ENCODE measurements around the gene JAZF1. TPM values are rescaled to one million over a fixed set of nuclear protein-coding genes. Genes with fewer than 3 reads are reported as not detected.

The JAZF1 gene
- total and polyA plus RNA-seq, 2 donors (not counting 1 experiment from before 2014, with no cell fraction given) = 14.0 to 38.6 TPM

GRCh38 chr7:27936768-27937102 is 243.9 kb downstream of the JAZF1 start:
- H3K27ac Mint-ChIP-seq = no peak overlapping the region
- intact Hi-C loops (cut with micrococcal nuclease) = no loop called here

GRCh38 chr7:27936047-27936767 is 244.4 kb downstream of the JAZF1 start:
- Histone ChIP-seq H3K4me3 (ENCODE audit: control extremely low read depth in 1 of 5, extremely low read depth in 1 of 5, insufficient read depth in 1 of 5, low read depth in 2 of 5, low read length in 4 of 5) (no peak overlapping the region), H3K4me2 (replicated peaks; ENCODE audit: low read depth, low read length, poor library complexity, severe bottlenecking) (no peak overlapping the region), H3K9me3 (ENCODE audit: control extremely low read depth in 1 of 3, control insufficient read depth in 2 of 3, insufficient read depth in 1 of 3, low read length in 2 of 3) (no peaks in the 10 kb centered on the region), H3K27me3 (replicated peaks in 1 of 4; ENCODE audit: control extremely low read depth in 1 of 4, control insufficient read depth in 3 of 4, insufficient read depth in 4 of 4, low read length in 3 of 4) (no peaks in the 10 kb centered on the region), H4K20me1 (ENCODE audit: control insufficient read depth, insufficient read depth, low read length, poor library complexity, severe bottlenecking) (peaks cover 49% of the 10 kb centered on the region), H3K79me2 (ENCODE audit: control insufficient read depth, insufficient read depth, low read length) (peaks cover 29% of the 10 kb centered on the region), H3K36me3 (replicated peaks in 1 of 2; ENCODE audit: control extremely low read depth in 1 of 2, control insufficient read depth in 1 of 2, extremely low read depth in 1 of 2, insufficient read depth in 2 of 2, low read length in 1 of 2) (peaks cover 4 to 6% of the 10 kb centered on the region in 2 experiments), H3K27ac (ENCODE audit: low read length in 2 of 2) (no peak overlapping the region), H3K9ac (ENCODE audit: low read length) (no peak overlapping the region), H3K4me1 (ENCODE audit: control insufficient read depth in 2 of 2, insufficient read depth in 2 of 2, low read length in 2 of 2) (no peaks in the 10 kb centered on the region), H2AFZ (ENCODE audit: insufficient read depth, low read depth, low read length, poor library complexity, severe bottlenecking) (no peak overlapping the region)
- DNase-seq (no peak), ATAC-seq (ENCODE audit: low read depth) (no peak)
- WGBS (ENCODE audit: insufficient coverage) = no CpG with 5 or more reads among the region's 6 CpGs
- Mint-ChIP-seq H3K27ac (no peak overlapping the region), H3K27me3 (no peaks in the 10 kb centered on the region), H3K4me3 (no peak overlapping the region), H3K4me1 (no peaks in the 10 kb centered on the region), H3K9me3 (ENCODE audit: insufficient read depth) (no peaks in the 10 kb centered on the region)
- TF ChIP-seq, protein P1, sequence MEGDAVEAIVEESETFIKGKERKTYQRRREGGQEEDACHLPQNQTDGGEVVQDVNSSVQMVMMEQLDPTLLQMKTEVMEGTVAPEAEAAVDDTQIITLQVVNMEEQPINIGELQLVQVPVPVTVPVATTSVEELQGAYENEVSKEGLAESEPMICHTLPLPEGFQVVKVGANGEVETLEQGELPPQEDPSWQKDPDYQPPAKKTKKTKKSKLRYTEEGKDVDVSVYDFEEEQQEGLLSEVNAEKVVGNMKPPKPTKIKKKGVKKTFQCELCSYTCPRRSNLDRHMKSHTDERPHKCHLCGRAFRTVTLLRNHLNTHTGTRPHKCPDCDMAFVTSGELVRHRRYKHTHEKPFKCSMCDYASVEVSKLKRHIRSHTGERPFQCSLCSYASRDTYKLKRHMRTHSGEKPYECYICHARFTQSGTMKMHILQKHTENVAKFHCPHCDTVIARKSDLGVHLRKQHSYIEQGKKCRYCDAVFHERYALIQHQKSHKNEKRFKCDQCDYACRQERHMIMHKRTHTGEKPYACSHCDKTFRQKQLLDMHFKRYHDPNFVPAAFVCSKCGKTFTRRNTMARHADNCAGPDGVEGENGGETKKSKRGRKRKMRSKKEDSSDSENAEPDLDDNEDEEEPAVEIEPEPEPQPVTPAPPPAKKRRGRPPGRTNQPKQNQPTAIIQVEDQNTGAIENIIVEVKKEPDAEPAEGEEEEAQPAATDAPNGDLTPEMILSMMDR (IDR thresholded peaks at IDR 0.05) = no peak
- TF ChIP-seq EZH2 (IDR thresholded peaks at IDR 0.05; ENCODE audit: borderline replicate concordance, insufficient read depth, low read depth, low read length, poor library complexity, severe bottlenecking) = no peak
- POLR2A ChIA-PET = no interaction called here
- intact Hi-C loops (cut with micrococcal nuclease) = no loop called here
- CTCF ChIA-PET = interaction anchor here (0.9 to 3.8 kb wide), 4 partner anchors 11 to 740 kb away, joined by 3 to 18 read pairs (median 4); no protein-coding TSS in a partner anchor

More at GRCh38 chr7:27936768-27937102, 243.9 kb downstream of the JAZF1 start:
- Mint-ChIP-seq H3K4me1 (no peaks in the 10 kb centered on the region), H3K9me3 (ENCODE audit: insufficient read depth) (no peaks in the 10 kb centered on the region), H3K4me3 (no peak overlapping the region), H3K27me3 (no peaks in the 10 kb centered on the region)
- ATAC-seq (ENCODE audit: low read depth) = no peak
- DNase-seq = no peak
- POLR2A ChIA-PET = no interaction called here
- no peak for TF ChIP-seq EZH2 (IDR thresholded peaks at IDR 0.05; ENCODE audit: borderline replicate concordance, insufficient read depth, low read depth, low read length, poor library complexity, severe bottlenecking)
- TF ChIP-seq, protein P1 (IDR thresholded peaks at IDR 0.05) = no peak
- CTCF ChIA-PET = interaction anchor here (0.9 to 1.5 kb wide), 3 partner anchors 11 to 741 kb away, joined by 3 to 5 read pairs (median 4); no protein-coding TSS in a partner anchor
- Histone ChIP-seq H3K27me3 (replicated peaks in 1 of 4; ENCODE audit: control extremely low read depth in 1 of 4, control insufficient read depth in 3 of 4, insufficient read depth in 4 of 4, low read length in 3 of 4) (no peaks in the 10 kb centered on the region), H3K36me3 (replicated peaks in 1 of 2; ENCODE audit: control extremely low read depth in 1 of 2, control insufficient read depth in 1 of 2, extremely low read depth in 1 of 2, insufficient read depth in 2 of 2, low read length in 1 of 2) (peaks cover 4 to 6% of the 10 kb centered on the region in 2 experiments), H3K4me1 (ENCODE audit: control insufficient read depth in 2 of 2, insufficient read depth in 2 of 2, low read length in 2 of 2) (no peaks in the 10 kb centered on the region), H3K79me2 (ENCODE audit: control insufficient read depth, insufficient read depth, low read length) (peaks cover 29% of the 10 kb centered on the region), H4K20me1 (ENCODE audit: control insufficient read depth, insufficient read depth, low read length, poor library complexity, severe bottlenecking) (peaks cover 51% of the 10 kb centered on the region), H3K27ac (ENCODE audit: low read length in 2 of 2) (no peak overlapping the region), H3K4me3 (ENCODE audit: control extremely low read depth in 1 of 5, extremely low read depth in 1 of 5, insufficient read depth in 1 of 5, low read depth in 2 of 5, low read length in 4 of 5) (no peak overlapping the region), H3K4me2 (replicated peaks; ENCODE audit: low read depth, low read length, poor library complexity, severe bottlenecking) (no peak overlapping the region), H2AFZ (ENCODE audit: insufficient read depth, low read depth, low read length, poor library complexity, severe bottlenecking) (no peak overlapping the region), H3K9me3 (ENCODE audit: control extremely low read depth in 1 of 3, control insufficient read depth in 2 of 3, insufficient read depth in 1 of 3, low read length in 2 of 3) (no peaks in the 10 kb centered on the region), H3K9ac (ENCODE audit: low read length) (no peak overlapping the region)

Data from B cell (primary cell).